Stimulated activated naive B cell treated with anti-CD40 and anti-IgM and Interleukin-4, amounts not matched to agents 10 μg/mL and 1 μg/mL and 100 μg/mL, for 72 hours (primary cell): ENCODE measurements around the gene ZRANB1.

Source experiments
- ATAC-seq, 2 donors: fragments of 150-1000 bp; cut with Tn5 transposase; replicated peaks; 2 replicates each; pipeline ENCODE4 v1.10.0; 2021; ENCODE audit warnings: moderate library complexity in 1 of 2
- DNase-seq: peaks from one replicate; pipeline ENCODE4 v3.0.0; 2021
- H3K27ac Mint-ChIP-seq: one replicate; pipeline ENCODE4 v1.8.0; 2022; ENCODE audit warnings: mild to moderate bottlenecking, mixed read lengths
- H3K27me3 Mint-ChIP-seq, 2 donors: one replicate each; pipeline ENCODE4 v1.8.0; 2022; ENCODE audit warnings: mixed read lengths in 2 of 2
- H3K36me3 Mint-ChIP-seq, 2 donors: one replicate each; pipeline ENCODE4 v1.8.0; 2022; ENCODE audit warnings: mixed read lengths in 2 of 2, mild to moderate bottlenecking in 1 of 2
- H3K4me1 Mint-ChIP-seq, 2 donors: one replicate each; pipeline ENCODE4 v1.8.0; 2022; ENCODE audit warnings: mixed read lengths in 2 of 2, mild to moderate bottlenecking in 1 of 2
- H3K4me3 Mint-ChIP-seq, 2 donors: one replicate each; pipeline ENCODE4 v1.8.0; 2022; ENCODE audit warnings: mild to moderate bottlenecking in 2 of 2, mixed read lengths in 2 of 2, moderate library complexity in 1 of 2
- H3K9me3 Mint-ChIP-seq, 2 donors: one replicate each; pipeline ENCODE4 v1.8.0; 2022; ENCODE audit warnings: mixed read lengths in 2 of 2, mild to moderate bottlenecking in 1 of 2

Gene ZRANB1

GRCh38 chr10:124963866-124964720, 22.2 kb downstream of the ZRANB1 start:
- H3K4me3 Mint-ChIP-seq: no peak overlapping the region
- peaks cover 18 to 26% of the 10 kb centered on the region in 2 donors for H3K4me1 Mint-ChIP-seq

GRCh38 chr10:124966008-124966407, 24.1 kb downstream of the ZRANB1 start:
- no peak for DNase-seq
- Mint-ChIP-seq H3K4me3 (no peak overlapping the region), H3K27ac (no peak overlapping the region), H3K4me1 (peaks cover 14 to 27% of the 10 kb centered on the region in 2 donors), H3K27me3 (no peaks in the 10 kb centered on the region), H3K36me3 (peaks cover 25 to 28% of the 10 kb centered on the region in 2 donors), H3K9me3 (no peaks in the 10 kb centered on the region)
- ATAC-seq: no peak

More at GRCh38 chr10:124963866-124964720, 22.2 kb downstream of the ZRANB1 start:
- DNase-seq (no peak), ATAC-seq (no peak)
- H3K27me3 Mint-ChIP-seq: no peaks in the 10 kb centered on the region
- H3K36me3 Mint-ChIP-seq: peaks cover 21 to 25% of the 10 kb centered on the region in 2 donors
- no peak overlapping the region for H3K27ac Mint-ChIP-seq
- H3K9me3 Mint-ChIP-seq: no peaks in the 10 kb centered on the region

- H3K27me3 Mint-ChIP-seq: no peaks in the 10 kb centered on the region
- peaks cover 25 to 28% of the 10 kb centered on the region in 2 donors for H3K36me3 Mint-ChIP-seq
- no peak overlapping the region for H3K4me3 Mint-ChIP-seq
- DNase-seq: no peak
- no peaks in the 10 kb centered on the region for H3K9me3 Mint-ChIP-seq
- ATAC-seq: no peak
- H3K27ac Mint-ChIP-seq: no peak overlapping the region
- peaks cover 16 to 30% of the 10 kb centered on the region in 2 donors for H3K4me1 Mint-ChIP-seq
Observed at GRCh38 chr10:124967255-124967654, 25.3 kb downstream of the ZRANB1 start.

DNA sequence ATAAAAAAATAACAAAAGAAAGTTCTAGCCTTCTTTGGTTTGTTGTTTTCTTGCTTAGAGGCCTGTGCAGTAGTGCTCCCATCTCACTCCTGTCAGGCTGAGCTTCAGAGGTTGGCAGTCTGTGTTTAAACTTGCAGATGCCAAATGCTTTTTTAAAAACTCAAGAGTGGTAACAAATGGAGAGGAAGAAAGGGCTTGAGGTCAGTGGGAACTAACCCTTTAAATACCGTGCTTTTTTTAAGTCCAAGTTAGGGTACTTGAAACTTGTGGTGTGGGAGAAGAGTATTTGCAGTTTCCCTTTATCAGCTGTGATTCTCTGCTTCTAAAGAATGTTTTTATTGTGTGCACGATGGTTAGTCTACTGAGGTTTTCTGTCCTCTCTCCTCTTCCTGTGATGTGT, 29.4 kb downstream of the ZRANB1 start:
- H3K27me3 Mint-ChIP-seq: no peaks in the 10 kb centered on the region
- DNase-seq: no peak
- H3K4me3 Mint-ChIP-seq: no peak overlapping the region
- ATAC-seq: peak in 1 of 2 donors; percentile 39
- peaks cover 35 to 43% of the 10 kb centered on the region in 2 donors for H3K36me3 Mint-ChIP-seq
- H3K27ac Mint-ChIP-seq: no peak overlapping the region
- H3K4me1 Mint-ChIP-seq: peaks cover 16 to 24% of the 10 kb centered on the region in 2 donors
- H3K9me3 Mint-ChIP-seq: no peaks in the 10 kb centered on the region

GRCh38 chr10:124972637-124973036, 30.7 kb downstream of the ZRANB1 start:
- no peak overlapping the region for H3K4me3 Mint-ChIP-seq
- peaks cover 11 to 18% of the 10 kb centered on the region in 2 donors for H3K4me1 Mint-ChIP-seq
- H3K27me3 Mint-ChIP-seq: no peaks in the 10 kb centered on the region
- ATAC-seq: no peak
- no peak for DNase-seq
- peaks cover 31 to 40% of the 10 kb centered on the region in 2 donors for H3K36me3 Mint-ChIP-seq
- H3K27ac Mint-ChIP-seq: no peak overlapping the region
- no peaks in the 10 kb centered on the region for H3K9me3 Mint-ChIP-seq

DNA sequence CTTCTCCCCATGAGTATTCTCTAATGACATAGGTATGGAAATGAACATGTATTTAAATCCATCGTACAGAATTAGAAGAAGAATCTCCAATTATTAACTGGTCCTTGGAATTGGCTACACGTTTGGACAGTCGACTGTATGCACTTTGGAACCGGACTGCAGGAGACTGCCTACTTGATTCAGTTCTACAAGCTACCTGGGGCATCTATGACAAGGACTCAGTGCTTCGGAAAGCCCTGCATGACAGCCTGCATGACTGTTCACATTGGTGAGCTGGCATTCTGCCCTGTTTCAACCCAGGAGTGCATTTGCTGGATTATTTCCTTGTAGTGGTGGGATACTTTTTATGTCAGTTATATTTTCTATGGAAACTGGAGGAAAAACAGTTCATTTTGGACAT, 32.2 kb downstream of the ZRANB1 start:
- peaks cover 23 to 35% of the 10 kb centered on the region in 2 donors for H3K36me3 Mint-ChIP-seq
- H3K4me1 Mint-ChIP-seq: peaks cover 9 to 25% of the 10 kb centered on the region in 2 donors
- ATAC-seq: no peak
- no peak overlapping the region for H3K27ac Mint-ChIP-seq
- no peak overlapping the region for H3K4me3 Mint-ChIP-seq
- H3K9me3 Mint-ChIP-seq: no peaks in the 10 kb centered on the region
- no peak for DNase-seq
- no peaks in the 10 kb centered on the region for H3K27me3 Mint-ChIP-seq

GRCh38 chr10:124975977-124976514, 34.1 kb downstream of the ZRANB1 start:
- Mint-ChIP-seq H3K27me3 (no peaks in the 10 kb centered on the region), H3K27ac (no peak overlapping the region), H3K4me1 (peaks cover 8 to 15% of the 10 kb centered on the region in 2 donors), H3K4me3 (no peak overlapping the region), H3K36me3 (peaks cover 20 to 38% of the 10 kb centered on the region in 2 donors), H3K9me3 (no peaks in the 10 kb centered on the region)
- ATAC-seq (no peak), DNase-seq (no peak)

DNA sequence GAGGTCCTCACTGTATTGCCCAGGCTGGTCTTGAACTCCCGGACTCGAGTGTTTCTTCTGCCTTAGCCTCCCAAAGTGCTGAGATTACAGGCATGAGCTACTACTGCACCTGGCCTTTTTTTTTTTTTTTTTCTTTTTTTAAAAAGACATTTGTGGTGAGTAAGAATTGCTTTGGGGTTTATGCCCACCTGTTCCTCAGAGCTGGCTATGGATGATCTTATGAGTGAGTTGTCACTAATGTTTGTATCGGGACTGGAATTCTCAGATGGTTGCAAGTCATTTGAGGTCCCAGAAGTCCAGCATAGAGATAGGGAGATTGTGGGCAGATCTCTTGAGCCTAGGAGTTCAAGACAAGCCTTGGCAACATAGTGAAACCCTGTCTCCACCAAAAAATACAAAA, 35.2 kb downstream of the ZRANB1 start:
- Mint-ChIP-seq H3K36me3 (peaks cover 25 to 45% of the 10 kb centered on the region in 2 donors), H3K27me3 (no peaks in the 10 kb centered on the region), H3K4me1 (peaks cover 4 to 8% of the 10 kb centered on the region in 2 donors), H3K9me3 (no peaks in the 10 kb centered on the region), H3K27ac (no peak overlapping the region), H3K4me3 (no peak overlapping the region)
- DNase-seq: no peak
- ATAC-seq: no peak

DNA sequence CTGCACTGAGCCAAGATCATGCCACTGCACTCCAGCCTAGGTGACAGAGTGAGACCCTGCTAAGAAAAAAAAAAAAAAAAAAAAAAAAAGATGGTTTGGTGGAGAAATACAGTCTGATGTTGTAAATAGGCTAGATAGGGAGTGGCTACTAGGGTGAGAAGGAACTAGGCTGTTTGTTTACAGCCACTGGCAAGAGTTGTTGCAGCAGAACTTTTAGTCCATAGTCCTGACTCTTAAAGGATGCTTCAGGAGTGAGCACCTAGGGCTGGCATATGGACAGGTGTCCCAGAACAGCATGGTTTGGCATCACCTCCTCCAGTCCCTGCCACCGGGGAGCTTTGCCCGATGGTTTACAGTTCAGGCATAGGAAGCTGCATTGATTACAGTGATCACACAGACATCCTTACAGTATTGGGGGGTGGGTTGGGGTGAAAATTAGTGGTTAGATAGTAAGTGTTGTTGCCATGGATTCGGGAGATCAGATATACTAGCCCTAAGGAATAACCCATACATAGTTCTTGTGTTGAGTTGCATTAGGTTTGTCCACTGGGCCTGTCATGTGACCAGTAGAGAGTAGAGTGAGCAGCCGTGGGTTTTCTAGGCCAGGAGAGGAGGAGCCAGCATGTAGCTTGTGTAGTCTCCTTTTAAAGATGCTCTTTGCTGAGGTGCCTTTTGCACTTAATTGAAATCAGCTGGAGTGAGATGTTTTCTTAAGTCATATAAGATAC, 35.9 kb downstream of the ZRANB1 start:
- H3K4me1 Mint-ChIP-seq: peaks cover 4 to 8% of the 10 kb centered on the region in 2 donors
- H3K27me3 Mint-ChIP-seq: no peaks in the 10 kb centered on the region
- ATAC-seq (no peak), DNase-seq (no peak)
- H3K36me3 Mint-ChIP-seq: peaks cover 26 to 46% of the 10 kb centered on the region in 2 donors
- H3K9me3 Mint-ChIP-seq: no peaks in the 10 kb centered on the region
- H3K27ac Mint-ChIP-seq: peak overlapping the region; percentile 43
- no peak overlapping the region for H3K4me3 Mint-ChIP-seq

DNA sequence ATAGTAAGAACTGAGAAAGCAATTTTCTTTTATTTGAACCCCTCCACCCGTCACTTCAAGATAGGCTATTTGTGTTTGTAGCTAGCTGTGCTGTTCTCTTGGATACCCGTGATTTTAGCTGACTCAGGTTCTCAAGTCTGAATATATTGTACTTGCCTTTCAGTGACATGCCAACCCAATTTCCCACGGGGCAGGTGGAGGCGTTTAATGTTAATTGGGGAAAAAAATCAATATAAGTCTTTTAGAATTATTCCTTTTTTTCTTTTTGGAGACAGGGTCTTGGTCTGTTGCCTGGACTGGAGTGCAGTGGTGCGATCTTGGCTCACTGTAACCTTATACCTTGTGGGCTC, 36.4 kb downstream of the ZRANB1 start:
- no peak overlapping the region for H3K4me3 Mint-ChIP-seq
- peaks cover 31 to 50% of the 10 kb centered on the region in 2 donors for H3K36me3 Mint-ChIP-seq
- no peaks in the 10 kb centered on the region for H3K27me3 Mint-ChIP-seq
- ATAC-seq (no peak), DNase-seq (no peak)
- no peaks in the 10 kb centered on the region for H3K9me3 Mint-ChIP-seq
- H3K4me1 Mint-ChIP-seq: peaks cover 4 to 8% of the 10 kb centered on the region in 2 donors
- no peak overlapping the region for H3K27ac Mint-ChIP-seq

GRCh38 chr10:124983321-124983720, 41.4 kb downstream of the ZRANB1 start:
- Mint-ChIP-seq H3K4me1 (peaks cover 4 to 16% of the 10 kb centered on the region in 2 donors), H3K27ac (no peak overlapping the region), H3K36me3 (peaks cover 37 to 50% of the 10 kb centered on the region in 2 donors), H3K27me3 (no peaks in the 10 kb centered on the region), H3K4me3 (no peak overlapping the region), H3K9me3 (no peaks in the 10 kb centered on the region)
- no peak for DNase-seq
- ATAC-seq: no peak

DNA sequence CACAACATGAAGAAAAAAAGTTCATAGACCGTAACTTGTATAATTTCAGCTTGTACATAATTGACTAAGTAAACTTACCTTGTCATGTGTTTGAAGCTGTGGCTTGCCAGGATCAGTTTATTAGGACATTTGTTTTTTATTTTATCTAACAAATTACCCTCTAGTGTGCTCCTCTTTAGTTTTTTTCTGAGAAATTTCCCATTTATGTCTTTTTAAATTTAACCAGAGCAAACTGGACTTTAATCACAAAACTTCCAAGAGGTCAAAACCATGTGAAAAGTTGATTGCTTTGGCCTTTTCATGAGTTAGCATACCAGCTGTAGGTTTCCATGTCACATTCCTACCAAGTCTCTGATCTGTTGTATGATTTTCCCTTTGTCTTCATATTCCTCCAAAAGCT, 42.5 kb downstream of the ZRANB1 start:
- Mint-ChIP-seq H3K36me3 (peaks cover 33 to 49% of the 10 kb centered on the region in 2 donors), H3K9me3 (no peaks in the 10 kb centered on the region), H3K4me3 (no peak overlapping the region), H3K27me3 (no peaks in the 10 kb centered on the region), H3K27ac (peak overlapping the region; percentile 75), H3K4me1 (peaks cover 11 to 26% of the 10 kb centered on the region in 2 donors)
- no peak for DNase-seq
- no peak for ATAC-seq

- Mint-ChIP-seq H3K4me1 (peaks cover 12 to 29% of the 10 kb centered on the region in 2 donors), H3K36me3 (peaks cover 34 to 48% of the 10 kb centered on the region in 2 donors), H3K27me3 (no peaks in the 10 kb centered on the region), H3K9me3 (no peaks in the 10 kb centered on the region), H3K27ac (no peak overlapping the region), H3K4me3 (no peak overlapping the region)
- DNase-seq: no peak
- ATAC-seq: no peak
Observed at GRCh38 chr10:124985162-124985561, 43.2 kb downstream of the ZRANB1 start.

DNA sequence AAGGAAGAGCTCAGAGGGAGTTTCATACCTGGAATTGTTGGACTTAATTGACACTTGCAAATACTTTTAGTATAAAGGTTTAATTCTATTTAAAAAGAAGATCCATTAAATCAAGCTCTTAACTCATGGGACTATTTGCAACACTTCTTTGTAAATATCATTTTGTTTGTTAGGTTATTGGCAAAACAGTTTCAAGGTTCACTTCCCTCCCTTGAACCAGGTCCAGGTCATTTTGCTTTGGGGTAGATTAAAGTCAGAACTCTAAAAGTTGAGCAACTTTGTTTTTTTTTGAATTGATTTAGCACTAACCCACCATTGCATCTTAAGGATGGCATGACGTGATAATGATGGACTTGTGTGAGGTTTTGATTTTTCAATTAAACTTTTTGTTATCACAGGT, 45.9 kb downstream of the ZRANB1 start:
- Mint-ChIP-seq H3K4me3 (no peak overlapping the region), H3K36me3 (peaks cover 32 to 45% of the 10 kb centered on the region in 2 donors), H3K27ac (no peak overlapping the region), H3K9me3 (no peaks in the 10 kb centered on the region), H3K27me3 (no peaks in the 10 kb centered on the region), H3K4me1 (peaks cover 12 to 29% of the 10 kb centered on the region in 2 donors)
- ATAC-seq: no peak
- no peak for DNase-seq
